ENCODE measurements around the gene THOP1.
"Not testable (repeated sequence)": the region's sequence is repeated elsewhere in the genome, so short reads cannot be mapped to it uniquely, and the experiment has no call there.

Gene THOP1

DNA sequence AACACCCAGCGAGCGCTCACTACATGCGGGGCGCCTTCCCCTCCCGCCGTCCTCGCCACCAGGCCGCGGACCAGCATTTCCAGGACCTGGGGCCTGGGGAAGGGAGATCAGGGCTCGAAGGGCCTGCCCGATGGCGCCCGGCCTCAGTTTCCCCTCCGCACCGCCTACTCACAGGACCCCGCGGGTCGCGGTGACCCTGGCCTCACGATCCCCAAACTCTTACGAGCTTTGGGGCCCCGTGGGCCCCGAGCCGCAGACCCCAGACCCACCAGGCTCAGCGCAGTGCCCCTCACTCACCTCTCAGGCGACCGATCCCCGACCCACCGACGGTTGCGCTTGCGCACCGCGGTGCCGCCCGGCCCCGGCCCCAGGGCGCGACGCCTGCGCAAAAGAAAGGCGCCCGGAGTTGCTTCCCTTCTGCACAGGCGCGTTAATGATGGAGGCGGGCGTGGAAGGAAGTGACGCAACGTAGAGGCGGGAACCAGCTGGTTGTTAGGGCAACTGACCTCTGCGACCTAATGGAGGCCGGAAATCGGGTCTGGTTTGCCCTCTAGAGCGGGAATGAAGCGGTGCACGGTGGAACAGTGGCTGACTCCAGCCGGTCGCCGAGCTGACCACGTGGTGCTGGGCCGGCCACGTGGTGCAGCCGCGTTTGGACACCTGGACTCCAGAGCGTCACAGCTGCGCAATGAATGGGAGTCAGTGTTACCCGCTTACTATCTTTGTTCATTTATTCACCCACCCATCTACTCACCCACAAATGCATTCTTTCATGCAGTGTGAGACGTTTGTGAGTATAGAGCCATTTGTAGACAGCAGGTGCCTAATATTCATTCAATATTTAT, 2.1 kb upstream of the THOP1 start, which contains the start of gene SGTA:
TSS of gene SGTA (minus strand) at position 338 of the 845 bp plus-strand sequence. CDS start 14,205 bp downstream, outside the sequence.
- no peaks in the 10 kb centered on the region; the same call in 1 of the 2 replicates for H3K4me1 ChIP-seq (ENCODE audit: insufficient read depth, low read length)
- peak within 1 kb of the TSS; percentile 100 for H3K9ac ChIP-seq (ENCODE audit: low read depth, low read length)
- H3K36me3 ChIP-seq (ENCODE audit: insufficient read depth, low read length): peaks cover 2% of the 10 kb centered on the region; the same call in 1 of the 2 replicates
- H3K9me3 ChIP-seq (ENCODE audit: control insufficient read depth, insufficient read depth, low read length): no peaks in the 10 kb centered on the region

DNA sequence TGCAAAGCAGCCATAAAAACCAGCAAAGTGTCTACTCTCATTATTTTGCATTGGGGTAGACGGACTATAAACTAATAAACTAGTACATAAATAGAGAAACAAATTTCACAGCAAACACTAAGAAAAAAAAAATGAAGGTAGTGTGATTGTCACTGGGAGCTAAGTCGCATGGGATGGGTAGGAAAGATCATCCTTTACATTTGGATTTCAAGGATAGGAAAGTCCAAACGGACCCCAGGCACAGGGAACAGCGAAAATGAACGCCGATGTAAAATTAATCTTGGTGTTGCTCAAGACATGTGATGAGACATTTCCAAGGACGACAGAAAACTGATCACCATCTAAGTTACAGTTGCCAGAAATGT, 1.5 kb upstream of the THOP1 start:
- Histone ChIP-seq H3K9me3 (ENCODE audit: control insufficient read depth, insufficient read depth, low read length) (no peaks in the 10 kb centered on the region), H3K4me1 (ENCODE audit: insufficient read depth, low read length) (no peaks in the 10 kb centered on the region; the same call in 1 of the 2 replicates), H3K36me3 (ENCODE audit: insufficient read depth, low read length) (peaks cover 3% of the 10 kb centered on the region; the same call in 1 of the 2 replicates), H3K9ac (ENCODE audit: low read depth, low read length) (peak overlapping the region; percentile 1; the same call in 1 of the 2 replicates)

- Histone ChIP-seq H3K36me3 (ENCODE audit: insufficient read depth, low read length) (peaks cover 3% of the 10 kb centered on the region; the same call in 1 of the 2 replicates), H3K9ac (ENCODE audit: low read depth, low read length) (no peak overlapping the region), H3K4me1 (ENCODE audit: insufficient read depth, low read length) (no peaks in the 10 kb centered on the region; the same call in 1 of the 2 replicates)
Measured at GRCh38 chr19:2787115-2787514, 1.8 kb downstream of the THOP1 start.

DNA sequence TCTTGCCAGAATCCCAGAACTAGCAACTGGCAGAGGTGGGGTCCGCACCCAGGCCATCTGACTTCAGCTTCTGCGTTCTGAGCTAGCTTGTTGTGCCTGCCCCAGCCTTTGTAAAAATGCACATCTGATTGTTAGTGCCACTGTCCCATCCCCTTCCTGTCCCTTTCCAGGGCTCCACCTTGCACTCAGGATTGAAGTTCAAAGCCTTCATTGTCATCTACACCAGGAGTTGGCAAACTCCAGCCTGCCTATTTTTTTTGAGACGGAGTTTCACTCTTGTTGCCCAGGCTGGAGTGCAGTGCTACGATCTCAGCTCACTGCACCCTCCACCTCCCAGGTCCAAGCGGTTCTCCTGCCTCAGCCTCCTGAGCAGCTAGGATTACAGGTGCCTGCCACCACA, 2.9 kb downstream of the THOP1 start:
- Histone ChIP-seq H3K36me3 (ENCODE audit: insufficient read depth, low read length) (peaks cover 3% of the 10 kb centered on the region; the same call in 1 of the 2 replicates), H3K9me3 (ENCODE audit: control insufficient read depth, insufficient read depth, low read length) (no peaks in the 10 kb centered on the region), H3K9ac (ENCODE audit: low read depth, low read length) (no peak overlapping the region), H3K4me1 (ENCODE audit: insufficient read depth, low read length) (no peaks in the 10 kb centered on the region)

More at GRCh38 chr19:2787115-2787514, 1.8 kb downstream of the THOP1 start:
- H3K9me3 ChIP-seq (ENCODE audit: control insufficient read depth, insufficient read depth, low read length): no peaks in the 10 kb centered on the region

DNA sequence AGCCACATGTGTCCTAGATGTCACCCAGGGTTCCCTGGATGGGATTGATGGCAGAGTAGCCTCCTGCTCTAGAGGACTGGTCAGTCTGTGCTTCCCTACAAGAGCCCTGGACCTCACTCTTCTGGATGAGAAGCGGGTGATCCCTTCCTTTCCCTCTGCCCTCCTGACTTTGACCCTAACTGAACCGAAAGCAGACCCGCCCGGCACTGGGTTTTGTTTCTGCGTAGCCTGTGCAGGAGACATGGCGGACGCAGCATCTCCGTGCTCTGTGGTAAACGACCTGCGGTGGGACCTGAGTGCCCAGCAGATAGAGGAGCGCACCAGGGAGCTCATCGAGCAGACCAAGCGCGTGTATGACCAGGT, 4.9 kb downstream of the THOP1 start:
- H3K9ac ChIP-seq (ENCODE audit: low read depth, low read length): no peak overlapping the region
- peaks cover 4% of the 10 kb centered on the region; the same call in 1 of the 2 replicates for H3K36me3 ChIP-seq (ENCODE audit: insufficient read depth, low read length)
- H3K9me3 ChIP-seq (ENCODE audit: control insufficient read depth, insufficient read depth, low read length): no peaks in the 10 kb centered on the region
- no peaks in the 10 kb centered on the region for H3K4me1 ChIP-seq (ENCODE audit: insufficient read depth, low read length)

- no peaks in the 10 kb centered on the region for H3K4me1 ChIP-seq (ENCODE audit: insufficient read depth, low read length)
Measured at GRCh38 chr19:2790557-2791271, 5.4 kb downstream of the THOP1 start.

GRCh38 chr19:2791440-2791839, 6.1 kb downstream of the THOP1 start:
- H3K9me3 ChIP-seq (ENCODE audit: control insufficient read depth, insufficient read depth, low read length): no peaks in the 10 kb centered on the region
- no peaks in the 10 kb centered on the region for H3K4me1 ChIP-seq (ENCODE audit: insufficient read depth, low read length)
- no peak overlapping the region for H3K9ac ChIP-seq (ENCODE audit: low read depth, low read length)
- peaks cover 8% of the 10 kb centered on the region for H3K36me3 ChIP-seq (ENCODE audit: insufficient read depth, low read length)

More at GRCh38 chr19:2790557-2791271, 5.4 kb downstream of the THOP1 start:
- H3K36me3 ChIP-seq (ENCODE audit: insufficient read depth, low read length): peaks cover 8% of the 10 kb centered on the region
- no peaks in the 10 kb centered on the region for H3K9me3 ChIP-seq (ENCODE audit: control insufficient read depth, insufficient read depth, low read length)
- H3K9ac ChIP-seq (ENCODE audit: low read depth, low read length): no peak overlapping the region

- Histone ChIP-seq H3K36me3 (ENCODE audit: insufficient read depth, low read length) (peaks cover 8% of the 10 kb centered on the region), H3K4me1 (ENCODE audit: insufficient read depth, low read length) (no peaks in the 10 kb centered on the region), H3K9me3 (ENCODE audit: control insufficient read depth, insufficient read depth, low read length) (no peaks in the 10 kb centered on the region), H3K9ac (ENCODE audit: low read depth, low read length) (no peak overlapping the region)
Measured at GRCh38 chr19:2791876-2792275, 6.6 kb downstream of the THOP1 start.

- H3K9me3 ChIP-seq (ENCODE audit: control insufficient read depth, insufficient read depth, low read length); H3K4me1 ChIP-seq (ENCODE audit: insufficient read depth, low read length); H3K9ac ChIP-seq (ENCODE audit: low read depth, low read length): not testable (repeated sequence)
- H3K36me3 ChIP-seq (ENCODE audit: insufficient read depth, low read length): peaks cover 15% of the 10 kb centered on the region
Measured at GRCh38 chr19:2792666-2793065, 7.4 kb downstream of the THOP1 start.

- H3K4me1 ChIP-seq (ENCODE audit: insufficient read depth, low read length): no peaks in the 10 kb centered on the region
- H3K36me3 ChIP-seq (ENCODE audit: insufficient read depth, low read length): peaks cover 15% of the 10 kb centered on the region
- H3K9ac ChIP-seq (ENCODE audit: low read depth, low read length): no peak overlapping the region
Measured at GRCh38 chr19:2793126-2793525, 7.8 kb downstream of the THOP1 start.

GRCh38 chr19:2793577-2793976, 8.3 kb downstream of the THOP1 start:
- H3K4me1 ChIP-seq (ENCODE audit: insufficient read depth, low read length): no peaks in the 10 kb centered on the region
- no peaks in the 10 kb centered on the region for H3K9me3 ChIP-seq (ENCODE audit: control insufficient read depth, insufficient read depth, low read length)
- H3K36me3 ChIP-seq (ENCODE audit: insufficient read depth, low read length): peaks cover 15% of the 10 kb centered on the region
- no peak overlapping the region for H3K9ac ChIP-seq (ENCODE audit: low read depth, low read length)

More at GRCh38 chr19:2793126-2793525, 7.8 kb downstream of the THOP1 start:
- H3K9me3 ChIP-seq (ENCODE audit: control insufficient read depth, insufficient read depth, low read length): no peaks in the 10 kb centered on the region

DNA sequence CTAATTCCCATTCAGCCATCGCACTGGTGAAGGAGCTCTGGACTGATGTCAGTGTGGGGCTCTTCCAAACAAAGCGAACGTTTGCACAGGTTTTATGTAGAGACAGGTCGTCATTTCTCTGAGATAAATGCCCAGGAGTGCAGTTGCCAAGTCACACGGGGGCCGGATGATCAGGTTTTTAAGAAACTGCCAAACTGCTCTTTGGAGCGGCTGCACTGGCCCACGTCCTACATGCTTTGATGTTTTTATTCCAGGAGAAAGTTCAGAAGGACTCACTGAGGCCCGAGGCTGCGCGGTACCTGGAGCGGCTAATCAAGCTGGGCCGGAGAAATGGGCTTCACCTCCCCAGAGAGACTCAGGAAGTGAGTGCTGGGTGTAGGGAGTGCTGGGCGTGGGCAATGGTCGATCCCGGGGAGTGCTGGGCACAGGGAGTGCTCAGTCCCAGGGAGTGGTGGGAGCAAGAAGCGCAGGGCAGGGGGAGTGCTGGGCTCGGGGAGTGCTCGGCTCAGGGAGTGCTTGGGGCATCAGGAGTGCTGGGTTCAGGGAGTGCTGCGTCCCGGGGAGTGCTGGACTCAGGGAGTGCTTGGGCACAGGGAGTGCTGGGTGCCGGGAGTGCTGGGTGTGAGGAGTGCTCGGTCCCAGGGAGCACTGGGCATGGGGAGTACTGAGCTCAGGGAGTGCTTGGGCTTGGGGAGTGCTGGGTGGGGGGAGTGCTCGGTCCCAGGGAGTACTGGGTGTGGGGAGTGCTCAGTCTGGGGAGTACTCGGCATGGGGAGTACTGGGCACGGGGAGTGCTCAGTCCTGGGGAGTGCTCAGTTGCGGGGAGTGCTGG, 10.7 kb downstream of the THOP1 start:
- no peak overlapping the region for H3K9ac ChIP-seq (ENCODE audit: low read depth, low read length)
- H3K4me1 ChIP-seq (ENCODE audit: insufficient read depth, low read length): no peaks in the 10 kb centered on the region
- H3K9me3 ChIP-seq (ENCODE audit: control insufficient read depth, insufficient read depth, low read length): no peaks in the 10 kb centered on the region
- H3K36me3 ChIP-seq (ENCODE audit: insufficient read depth, low read length): peaks cover 16% of the 10 kb centered on the region

- Histone ChIP-seq H3K9me3 (ENCODE audit: control insufficient read depth, insufficient read depth, low read length) (no peaks in the 10 kb centered on the region), H3K36me3 (ENCODE audit: insufficient read depth, low read length) (peaks cover 18% of the 10 kb centered on the region)
Measured at GRCh38 chr19:2796659-2797266, 11.5 kb downstream of the THOP1 start.

DNA sequence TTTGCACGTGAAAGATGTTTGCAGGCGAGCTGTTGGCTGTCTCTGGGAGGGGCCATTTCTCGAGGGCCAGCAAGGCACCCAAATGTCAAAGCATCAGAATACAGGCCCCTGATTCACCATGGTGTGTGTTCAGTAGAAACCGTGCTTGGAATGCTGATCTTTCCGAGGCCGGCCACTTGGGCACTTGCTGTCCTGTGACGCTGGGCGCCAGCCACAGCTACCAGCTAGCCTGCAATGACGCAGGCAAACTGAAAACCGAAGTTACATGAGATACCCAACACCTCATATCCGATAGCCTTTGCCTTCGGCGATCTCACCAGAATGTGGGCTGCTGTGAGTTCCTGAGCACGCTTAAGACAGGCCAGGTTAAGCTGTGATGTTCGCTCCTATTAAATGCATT, 12.0 kb downstream of the THOP1 start:
- Histone ChIP-seq H3K9ac (ENCODE audit: low read depth, low read length) (no peak overlapping the region), H3K9me3 (ENCODE audit: control insufficient read depth, insufficient read depth, low read length) (no peaks in the 10 kb centered on the region), H3K36me3 (ENCODE audit: insufficient read depth, low read length) (peaks cover 19% of the 10 kb centered on the region), H3K4me1 (ENCODE audit: insufficient read depth, low read length) (no peaks in the 10 kb centered on the region)

More at GRCh38 chr19:2796659-2797266, 11.5 kb downstream of the THOP1 start:
- H3K4me1 ChIP-seq (ENCODE audit: insufficient read depth, low read length): no peaks in the 10 kb centered on the region
- no peak overlapping the region for H3K9ac ChIP-seq (ENCODE audit: low read depth, low read length)
